ENCODE results near the gene FGF14. TPM values are rescaled to one million over a fixed set of nuclear protein-coding genes. Genes with fewer than 3 reads are reported as not detected.
"Not testable (repeated sequence)": the region's sequence is repeated elsewhere in the genome, so short reads cannot be mapped to it uniquely, and the experiment has no call there.

Gene FGF14
- total RNA-seq, 1 experiment from 2014 or later, result 0.22 TPM

GRCh38 chr13:102012299-102013293, 389.3 kb downstream of the FGF14 start:
- no peak overlapping the region for H3K23ac ChIP-seq (ENCODE audit: insufficient read length, low read depth, low read length)
- no peaks in the 10 kb centered on the region for H3K27me3 ChIP-seq (ENCODE audit: insufficient read depth, low read length)
- no peak overlapping the region for H2AK5ac ChIP-seq (ENCODE audit: insufficient read length, low read length)

GRCh38 chr13:102011455-102011854, 390.4 kb downstream of the FGF14 start:
- H2BK15ac ChIP-seq (ENCODE audit: low read depth, low read length); H3K4me2 ChIP-seq (ENCODE audit: insufficient read depth, insufficient read length, low read length); H3K4me1 Mint-ChIP-seq; H4K91ac ChIP-seq (ENCODE audit: insufficient read length, low read depth, low read length); H2AK5ac ChIP-seq (ENCODE audit: insufficient read length, low read length); H3K18ac ChIP-seq (ENCODE audit: insufficient read length, low read depth, low read length); H3T11ph ChIP-seq (ENCODE audit: low read length); DNase-seq; H4K20me1 ChIP-seq (ENCODE audit: control insufficient read depth, insufficient read depth, insufficient read length); H3K9ac ChIP-seq (ENCODE audit: extremely low read depth, insufficient read length, low read length); H2BK12ac ChIP-seq (ENCODE audit: insufficient read length, low read depth, low read length); H3K79me2 ChIP-seq (ENCODE audit: insufficient read depth, low read length); H3K9me3 Mint-ChIP-seq; H3K4me3 Mint-ChIP-seq; H4K5ac ChIP-seq (ENCODE audit: insufficient read length, low read depth, low read length); H3K27ac Mint-ChIP-seq; H3K4ac ChIP-seq (ENCODE audit: low read depth, low read length); H3K27me3 ChIP-seq (ENCODE audit: insufficient read depth, low read length); H3K9me3 ChIP-seq (ENCODE audit: control insufficient read depth, low read depth, low read length); H3K14ac ChIP-seq (ENCODE audit: insufficient read depth, low read length); H3K27ac ChIP-seq (ENCODE audit: insufficient read length, low read depth, low read length); H3K4me1 ChIP-seq (ENCODE audit: insufficient read depth, low read length); H3K23ac ChIP-seq (ENCODE audit: insufficient read length, low read depth, low read length); H2AFZ ChIP-seq (ENCODE audit: low read length); H3K56ac ChIP-seq (ENCODE audit: insufficient read length, low read depth, low read length); H2BK20ac ChIP-seq (ENCODE audit: low read depth, low read length, poor library complexity, severe bottlenecking); H2BK5ac ChIP-seq (ENCODE audit: insufficient read length, low read length); H3K79me1 ChIP-seq (ENCODE audit: insufficient read depth, low read depth, low read length, poor library complexity, severe bottlenecking); H3K36me3 Mint-ChIP-seq (ENCODE audit: insufficient read depth in 1 of 3, low read depth in 3 of 3); H3K23me2 ChIP-seq (ENCODE audit: insufficient read length, low read depth, low read length, poor library complexity, severe bottlenecking); H2BK120ac ChIP-seq (ENCODE audit: low read depth, low read length, poor library complexity, severe bottlenecking); H3K27me3 Mint-ChIP-seq (ENCODE audit: low read depth); H4K8ac ChIP-seq (replicated peaks; ENCODE audit: insufficient read length, low read depth, low read length): not testable (repeated sequence)
- WGBS (ENCODE audit: extremely low coverage, insufficient read length, low lambda C conversion rate), result no CpG with 5 or more reads among the region's 5 CpGs

More at GRCh38 chr13:102012299-102013293, 389.3 kb downstream of the FGF14 start:
- H4K91ac ChIP-seq (ENCODE audit: insufficient read length, low read depth, low read length), result no peak overlapping the region
- no peaks in the 10 kb centered on the region for H3K4me1 ChIP-seq (ENCODE audit: insufficient read depth, low read length)
- H2BK120ac ChIP-seq (ENCODE audit: low read depth, low read length, poor library complexity, severe bottlenecking), result no peak overlapping the region
- no peak overlapping the region for H3K56ac ChIP-seq (ENCODE audit: insufficient read length, low read depth, low read length)
- H3K4me3 Mint-ChIP-seq, result no peak overlapping the region
- no peak overlapping the region for H2AFZ ChIP-seq (ENCODE audit: low read length)
- no peak overlapping the region for H3K14ac ChIP-seq (ENCODE audit: insufficient read depth, low read length)
- no peaks in the 10 kb centered on the region for H3K23me2 ChIP-seq (ENCODE audit: insufficient read length, low read depth, low read length, poor library complexity, severe bottlenecking)
- H4K20me1 ChIP-seq (ENCODE audit: control insufficient read depth, insufficient read depth, insufficient read length), result no peaks in the 10 kb centered on the region
- H2BK5ac ChIP-seq (ENCODE audit: insufficient read length, low read length), result no peak overlapping the region
- no peak overlapping the region for H3K9ac ChIP-seq (ENCODE audit: extremely low read depth, insufficient read length, low read length)
- H3K4ac ChIP-seq (ENCODE audit: low read depth, low read length), result no peak overlapping the region
- H3K4me2 ChIP-seq (ENCODE audit: insufficient read depth, insufficient read length, low read length), result no peak overlapping the region
- H3K79me1 ChIP-seq (ENCODE audit: insufficient read depth, low read depth, low read length, poor library complexity, severe bottlenecking), result no peaks in the 10 kb centered on the region
- 0 out of 7 replicates have a peak overlapping the region, but pooled peaks of 1 of the 3 experiments have one; percentile 9 for H3K27ac Mint-ChIP-seq
- H3K36me3 Mint-ChIP-seq (ENCODE audit: insufficient read depth in 1 of 3, low read depth in 3 of 3), result peaks cover under 1 to 9% (median 5%) of the 10 kb centered on the region in 3 experiments; a peak in 4 of 7 replicates
- no peak for TF ChIP-seq CTCF (conservative IDR thresholded peaks at IDR 0.05)
- no CpG with 5 or more reads among the region's 7 CpGs for WGBS (ENCODE audit: extremely low coverage, insufficient read length, low lambda C conversion rate)
- H3K9me3 Mint-ChIP-seq, result peaks cover 8 to 11% of the 10 kb centered on the region in 2 experiments; a peak in 4 of 5 replicates
- no peak overlapping the region for H3T11ph ChIP-seq (ENCODE audit: low read length)
- no peak for DNase-seq
- H4K5ac ChIP-seq (ENCODE audit: insufficient read length, low read depth, low read length), result no peak overlapping the region
- no peak overlapping the region for H2BK20ac ChIP-seq (ENCODE audit: low read depth, low read length, poor library complexity, severe bottlenecking)
- H3K4me1 Mint-ChIP-seq, result 0 out of 4 replicates have a peak, but pooled peaks cover 0 to 3% of the 10 kb centered on the region in 2 experiments
- no peak overlapping the region for H2BK12ac ChIP-seq (ENCODE audit: insufficient read length, low read depth, low read length)
- no peak overlapping the region for H4K8ac ChIP-seq (replicated peaks; ENCODE audit: insufficient read length, low read depth, low read length)
- H3K27ac ChIP-seq (ENCODE audit: insufficient read length, low read depth, low read length), result no peak overlapping the region
- no peaks in the 10 kb centered on the region for H3K27me3 Mint-ChIP-seq (ENCODE audit: low read depth)
- no peak overlapping the region for H2BK15ac ChIP-seq (ENCODE audit: low read depth, low read length)
- H3K9me3 ChIP-seq (ENCODE audit: control insufficient read depth, low read depth, low read length), result no peaks in the 10 kb centered on the region
- H3K79me2 ChIP-seq (ENCODE audit: insufficient read depth, low read length), result no peaks in the 10 kb centered on the region
- no peak overlapping the region for H3K18ac ChIP-seq (ENCODE audit: insufficient read length, low read depth, low read length)

All from H9 (cell line).